Fibroblast of skin of right biceps (primary cell): Measurements from ENCODE around the gene BTG4.
A peak's percentile ranks its signal among the peaks of the same experiment; 100 is the strongest.

Experiments used
- DNase-seq: peaks from one replicate; pipeline ENCODE4 v3.0.0-alpha.2; 2013

Gene BTG4

DNA sequence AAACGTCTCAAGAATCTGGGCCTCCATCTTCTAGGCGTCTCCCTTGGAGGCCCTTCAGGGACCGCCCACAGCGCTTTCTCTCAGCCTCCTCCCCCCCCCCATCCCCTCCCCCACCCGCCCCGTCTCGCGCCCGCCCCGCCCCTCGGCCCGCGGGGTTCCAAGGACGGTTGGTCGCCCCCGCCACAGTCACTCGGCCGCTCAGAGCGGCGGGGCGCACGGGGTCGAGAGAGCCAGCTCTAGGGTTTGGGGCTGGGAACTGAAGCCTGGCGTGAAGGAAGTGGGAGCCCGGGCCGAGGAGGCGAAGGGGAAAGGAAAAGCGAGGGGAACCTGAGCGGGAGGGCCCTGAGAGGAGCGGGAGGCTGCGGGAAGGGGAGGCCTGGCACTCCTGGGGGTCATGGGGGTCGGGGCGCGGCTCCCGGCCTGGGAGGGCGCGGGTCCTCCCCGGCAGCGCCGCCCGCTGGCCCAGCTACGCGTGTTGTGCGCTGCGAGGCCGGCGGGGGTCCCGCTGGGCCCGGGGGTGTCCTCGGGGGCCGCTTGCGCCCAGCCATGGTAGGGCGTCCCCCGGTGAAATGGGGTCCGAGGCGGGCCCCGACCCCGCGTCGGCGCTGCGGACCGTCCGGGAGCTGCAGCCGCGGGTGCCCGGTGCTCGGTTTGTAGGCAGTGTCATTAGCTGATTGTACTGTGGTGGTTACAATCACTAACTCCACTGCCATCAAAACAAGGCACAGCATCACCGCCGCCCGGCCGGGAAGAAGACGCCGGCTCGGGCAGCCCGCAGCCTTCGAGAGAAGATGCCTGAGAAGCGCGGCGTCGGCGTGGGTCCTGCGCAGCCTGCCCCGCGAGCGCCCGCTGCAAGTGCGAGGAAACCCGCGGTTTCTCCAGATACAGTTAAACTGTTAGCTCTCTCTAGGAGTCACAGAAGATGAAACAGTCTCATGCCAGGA lies at the start of gene BTG4:
BTG4 (minus strand) TSS at position 91 of the 944 bp plus-strand sequence. CDS start 13,610 bp downstream, outside the sequence.
- DNase-seq, result peak; percentile 47

DNA sequence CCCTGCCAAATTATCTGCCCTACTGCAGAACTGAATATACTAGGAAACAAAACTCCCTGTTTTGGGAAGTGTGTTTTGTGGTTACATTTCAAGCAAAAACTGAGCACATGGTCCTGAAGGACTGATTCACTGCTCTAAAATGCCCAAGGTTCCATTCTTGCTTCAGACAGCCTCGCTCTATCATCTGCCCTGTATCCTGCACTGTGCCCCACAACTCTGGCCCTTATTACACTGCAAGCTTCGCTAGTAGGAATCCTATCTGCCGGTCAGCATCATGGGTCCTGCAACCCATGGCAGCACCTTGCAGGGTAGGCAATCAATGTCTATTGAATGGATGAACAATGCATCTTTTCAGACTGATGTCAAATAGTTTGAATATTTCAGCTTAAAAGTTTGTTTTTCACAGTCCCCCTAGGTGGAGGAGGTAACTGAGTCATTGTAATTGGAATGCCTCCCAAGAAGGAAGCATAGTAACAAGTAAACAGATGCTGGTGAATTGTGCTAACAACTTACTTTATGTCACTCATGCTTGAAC lies 49.7 kb upstream of the BTG4 start:
- peak; percentile 89 for DNase-seq

DNA sequence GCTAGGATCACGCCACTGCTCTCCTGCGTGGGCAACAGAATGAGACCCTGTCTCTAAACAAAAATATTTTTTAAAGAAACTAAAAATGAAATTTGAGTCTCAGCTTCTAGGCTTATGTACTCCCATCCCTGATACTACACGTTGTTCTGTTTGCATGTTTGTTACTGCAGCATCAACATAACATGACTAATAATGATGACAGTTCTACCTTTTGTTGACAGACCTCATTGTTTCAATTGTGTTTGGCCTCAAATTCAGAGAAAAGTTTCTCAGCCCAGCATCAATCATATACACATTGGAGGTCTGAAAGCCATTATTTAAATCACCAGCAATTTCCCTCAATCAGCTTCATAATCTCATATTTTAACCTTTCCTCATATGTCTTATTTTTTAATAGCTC lies 49.1 kb upstream of the BTG4 start:
- DNase-seq, result no peak

GRCh38 chr11:111560800-111561199 lies 48.6 kb upstream of the BTG4 start:
- no peak for DNase-seq

- no peak for DNase-seq
Measured at GRCh38 chr11:111559800-111560464, 47.7 kb upstream of the BTG4 start.

GRCh38 chr11:111557425-111558111 lies 45.4 kb upstream of the BTG4 start:
- peak; percentile 99 for DNase-seq

- peak; percentile 83 for DNase-seq
Measured at GRCh38 chr11:111555255-111555654, 43.1 kb upstream of the BTG4 start.

GRCh38 chr11:111554532-111554931 lies 42.3 kb upstream of the BTG4 start:
- DNase-seq, result no peak

- DNase-seq, result no peak
Measured at GRCh38 chr11:111550258-111550657, 38.1 kb upstream of the BTG4 start.

- no peak for DNase-seq
Measured at GRCh38 chr11:111549869-111550203, 37.6 kb upstream of the BTG4 start.

DNA sequence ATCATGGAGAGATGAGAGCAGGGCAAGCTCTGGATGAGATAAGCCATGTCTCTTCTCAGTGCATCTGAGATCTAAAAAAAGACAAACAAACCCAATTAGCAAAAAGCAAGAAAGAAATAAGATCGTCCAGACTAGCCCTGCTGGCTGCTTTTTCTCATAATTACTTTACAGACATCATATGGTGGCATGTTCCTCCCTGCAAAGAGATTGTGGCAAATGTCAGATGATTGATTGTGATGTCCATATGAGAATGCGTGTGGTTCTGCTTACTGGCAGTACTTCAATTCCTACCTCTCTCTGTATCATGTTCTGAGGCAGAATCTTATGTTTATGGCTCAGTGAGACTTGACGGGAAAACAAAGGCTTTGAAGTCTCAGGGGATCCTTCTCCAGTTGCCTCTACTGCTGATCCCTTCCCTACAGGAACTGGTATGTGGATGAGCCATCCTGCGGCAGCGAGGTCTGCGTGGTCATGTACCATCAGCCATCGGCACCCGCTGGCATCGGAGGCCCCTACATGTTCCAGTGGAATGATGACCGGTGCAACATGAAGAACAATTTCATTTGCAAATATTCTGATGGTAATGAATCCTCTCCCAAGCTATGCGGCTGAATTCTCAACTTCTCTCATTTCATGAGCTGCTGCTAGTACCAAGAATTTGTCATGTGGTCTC lies 37.1 kb upstream of the BTG4 start:
- peak; percentile 37 for DNase-seq

GRCh38 chr11:111548525-111548924 lies 36.3 kb upstream of the BTG4 start:
- DNase-seq, result no peak

DNA sequence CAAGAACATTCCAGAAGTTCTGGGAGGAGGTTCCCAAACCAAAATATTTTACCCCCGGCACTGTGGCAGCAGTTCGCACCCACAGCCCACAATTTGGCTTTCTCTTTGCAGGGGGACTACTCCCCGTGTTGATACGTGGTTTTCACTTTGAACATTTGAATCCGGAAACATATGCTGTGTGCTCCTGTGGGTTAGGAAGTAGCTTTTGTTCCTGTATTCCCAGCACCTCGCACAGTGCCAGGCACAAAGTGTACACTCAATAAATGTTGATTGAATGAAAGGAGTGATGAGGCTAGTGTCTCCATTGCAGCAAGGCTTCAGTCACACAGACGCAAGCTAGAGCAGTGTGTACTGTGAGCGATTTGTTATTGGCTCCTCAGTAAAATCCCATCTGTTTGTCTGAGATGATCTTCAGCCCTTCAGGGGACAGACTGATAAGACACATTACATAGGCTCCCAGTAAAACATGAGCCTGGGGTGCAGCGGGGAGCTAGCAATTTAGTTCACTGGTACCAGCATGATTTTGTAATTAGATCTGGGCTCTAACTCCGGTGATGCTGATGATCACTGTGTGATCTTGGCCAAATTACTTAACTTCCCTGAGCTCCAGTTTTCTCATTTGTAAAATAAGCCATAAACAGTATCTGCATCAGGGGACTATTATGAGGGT lies 30.6 kb upstream of the BTG4 start:
- DNase-seq, result no peak

DNA sequence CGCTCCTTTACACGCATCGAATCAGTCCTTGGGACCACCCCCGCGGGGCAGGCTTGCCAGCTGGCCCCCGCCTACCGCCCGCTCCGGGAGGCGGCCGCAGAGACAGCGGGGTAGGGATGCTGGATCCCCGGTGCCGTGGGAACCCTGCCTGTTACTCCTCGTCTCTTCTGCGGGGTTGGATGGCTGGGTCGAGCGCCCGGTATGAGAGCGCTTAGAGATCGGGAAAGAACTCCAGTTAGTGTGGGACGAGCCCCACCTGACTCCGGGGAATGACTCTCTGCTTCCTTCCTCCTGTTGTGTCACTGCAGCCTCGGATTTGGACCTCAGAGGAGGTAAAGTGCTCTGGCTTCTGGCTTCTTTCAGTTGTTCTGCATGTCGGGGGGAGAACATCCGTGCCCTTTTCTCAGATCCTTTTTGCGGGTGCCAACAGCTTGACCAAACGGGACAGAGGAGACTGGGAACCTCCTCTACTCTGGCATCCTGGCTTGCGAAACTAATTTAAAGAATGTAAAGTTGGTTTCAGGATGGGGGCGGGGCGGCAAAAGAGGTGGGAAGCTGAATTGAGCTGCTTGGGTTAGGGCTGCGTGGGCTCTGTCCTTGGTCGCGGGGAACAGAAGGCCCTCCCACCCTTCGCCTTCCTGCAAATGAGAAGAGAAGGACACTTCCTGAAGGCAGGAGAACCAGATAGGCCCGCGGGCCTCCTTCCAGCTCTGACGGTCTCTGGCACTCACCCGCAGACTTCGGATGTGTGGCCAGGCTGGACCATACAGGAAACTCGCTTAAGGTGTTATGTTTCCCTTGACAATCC lies 29.3 kb upstream of the BTG4 start:
- peak; percentile 90 for DNase-seq

DNA sequence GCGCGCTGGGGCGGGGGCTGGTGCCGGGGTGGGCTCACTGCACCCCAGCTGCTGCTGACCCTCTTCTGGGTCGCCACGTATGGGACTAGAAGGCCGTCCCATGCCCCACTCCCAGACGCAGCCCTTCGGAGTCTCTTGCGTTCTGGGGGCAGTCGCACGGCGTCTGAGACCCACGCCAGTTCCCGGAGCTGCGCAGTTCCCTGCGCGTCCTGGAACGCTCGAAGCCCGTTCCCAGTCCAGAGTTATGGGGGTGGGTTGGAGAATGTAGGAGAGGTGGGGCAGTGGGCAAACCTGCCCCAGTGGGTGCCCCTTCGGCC lies 28.7 kb upstream of the BTG4 start:
- DNase-seq, result no peak

GRCh38 chr11:111540114-111540936 lies 28.1 kb upstream of the BTG4 start, which contains the start of gene LAYN:
Gene LAYN (plus strand): TSS chr11:111540720. CDS start chr11:111540844, 124 bp downstream.
- DNase-seq, result peak; percentile 84

DNA sequence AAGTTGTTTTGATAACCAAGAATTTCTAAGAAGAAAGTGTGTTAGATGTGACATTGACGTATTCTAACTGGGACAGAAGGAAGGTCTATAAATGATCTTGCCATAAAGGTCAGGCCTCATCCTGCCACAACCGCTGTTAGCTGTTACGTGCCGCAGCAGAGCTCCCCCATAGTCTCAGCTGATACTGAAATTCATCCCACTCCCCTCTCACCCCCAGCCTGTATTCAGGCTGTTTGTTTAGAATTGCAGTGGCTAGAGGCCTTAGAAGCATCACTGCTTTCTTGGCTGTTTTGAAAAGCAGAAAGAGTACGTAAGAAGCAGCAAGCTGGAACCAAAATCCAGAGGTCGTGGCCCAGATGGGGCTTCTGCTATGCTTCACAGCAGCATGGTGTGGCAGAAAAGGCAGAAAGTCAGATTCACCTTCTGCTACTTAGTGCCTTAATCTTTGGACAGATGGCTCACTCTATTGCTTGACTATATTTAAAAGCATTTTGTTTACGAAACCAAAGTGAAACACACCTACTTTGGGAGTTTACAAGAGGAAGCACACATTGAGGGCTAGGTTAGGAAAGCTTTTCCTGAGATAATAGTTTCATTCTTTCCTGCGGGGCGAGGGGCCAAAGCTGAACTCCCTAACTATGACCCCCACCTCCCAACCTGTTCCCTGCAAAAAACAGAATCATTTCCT lies 27.4 kb upstream of the BTG4 start:
- no peak for DNase-seq

- DNase-seq, result no peak
Measured at GRCh38 chr11:111538407-111539114, 26.4 kb upstream of the BTG4 start.

DNA sequence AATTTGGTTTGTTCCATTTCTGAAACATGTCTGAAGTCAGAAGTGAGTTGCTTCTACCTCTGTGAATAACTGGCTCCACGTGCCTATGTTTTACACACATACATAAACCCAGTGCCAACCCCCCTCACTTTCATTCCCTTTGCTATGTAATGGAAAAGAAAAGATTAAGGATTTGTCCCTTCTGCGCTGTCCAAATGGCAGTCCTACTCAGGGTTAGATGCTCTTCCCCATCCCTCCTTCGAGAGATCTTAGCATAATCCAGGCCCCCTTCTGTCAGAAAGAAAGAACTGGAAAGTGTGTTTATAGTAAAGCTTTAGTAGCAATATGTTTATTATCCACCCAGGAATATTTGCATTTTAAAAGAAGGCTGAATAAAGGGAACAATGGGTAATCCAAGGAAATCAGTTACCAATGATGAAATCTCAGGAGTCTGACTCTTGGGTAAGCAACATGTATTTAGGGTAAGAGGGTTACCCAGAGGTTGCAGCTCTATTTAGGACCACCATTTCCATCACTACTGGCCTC lies 25.2 kb upstream of the BTG4 start:
- no peak for DNase-seq
